Colonic mucosa (tissue), 4 donors: ENCODE data around the gene PFKFB4. TPM values are rescaled to one million over a fixed set of nuclear protein-coding genes. Genes with fewer than 3 reads are reported as not detected.

Experiments used
- DNase-seq: peaks from one replicate; pipeline ENCODE4 v3.0.0-alpha.2; 2020
- H3K27ac ChIP-seq: fragments of 200-600 bp; one replicate; pipeline ENCODE4 v1.8.0; 2021
- H3K27me3 ChIP-seq: fragments of 200-600 bp; one replicate; pipeline ENCODE4 v1.8.0; 2021
- H3K36me3 ChIP-seq: fragments of 200-600 bp; one replicate; pipeline ENCODE4 v1.8.0; 2021
- H3K4me1 ChIP-seq: fragments of 200-600 bp; one replicate; pipeline ENCODE4 v1.8.0; 2021; ENCODE audit warnings: mild to moderate bottlenecking
- H3K4me3 ChIP-seq: fragments of 200-600 bp; one replicate; pipeline ENCODE4 v1.8.0; 2021
- H3K9ac ChIP-seq, 2 donors: one replicate each; pipeline ENCODE4 v1.7.0; 2013; ENCODE audit warnings: control low read depth in 2 of 2, low read depth in 2 of 2, low read length in 2 of 2
- H3K9me3 ChIP-seq: fragments of 200-600 bp; one replicate; pipeline ENCODE4 v1.8.0; 2021
- CTCF ChIP-seq: fragments of 200-600 bp; IDR thresholded peaks from one replicate; pipeline ENCODE4 v1.8.0; 2022; ENCODE audit warnings: antibody characterized with exemption, mild to moderate bottlenecking
- intact Hi-C: fragments of 100-400 bp; cut with DNase I; formaldehyde crosslinking; loops from one replicate; pipeline ENCODE4 v1.14.1; 2022
- total RNA-seq, 2 donors: library from RNA; stranded (reverse); fragmentation: NEBNext Ultra II Directional in 1 of 2; extraction: Animal tissue kit (Norgen Biotek cat#: 25700) in 1 of 2; gene quantifications; one replicate each; pipeline ENCODE4 v1.2.1, GENCODE V29; 2021
- donor health status: healthy.
- donor health status: DM: no; HTN: no; CAD: no.
- donor health status: DM: no; HTN: no; CAD: no.

Gene PFKFB4
- total RNA-seq, 2 donors from 2014 or later = 8.1 to 51.0 TPM

- Histone ChIP-seq H3K4me3 (no peak overlapping the region), H3K27me3 (no peaks in the 10 kb centered on the region), H3K9ac (no peak overlapping the region), H3K36me3 (no peaks in the 10 kb centered on the region), H3K9me3 (no peaks in the 10 kb centered on the region), H3K4me1 (no peaks in the 10 kb centered on the region), H3K27ac (no peak overlapping the region)
- no peak for DNase-seq
- intact Hi-C loops = no loop called here
- no peak for TF ChIP-seq CTCF
Measured at GRCh38 chr3:48567090-48567489, 10.5 kb upstream of the PFKFB4 start.

- H3K36me3 ChIP-seq = no peaks in the 10 kb centered on the region
- H3K4me1 ChIP-seq = no peaks in the 10 kb centered on the region
- intact Hi-C loops = no loop called here
- no peak overlapping the region for H3K4me3 ChIP-seq
- no peak overlapping the region for H3K9ac ChIP-seq
- no peaks in the 10 kb centered on the region for H3K9me3 ChIP-seq
- H3K27ac ChIP-seq = no peak overlapping the region
- no peak for TF ChIP-seq CTCF
- no peak for DNase-seq
- no peaks in the 10 kb centered on the region for H3K27me3 ChIP-seq
Measured at GRCh38 chr3:48566401-48566760, 9.8 kb upstream of the PFKFB4 start.

- intact Hi-C loops = no loop called here
- Histone ChIP-seq H3K27me3 (no peaks in the 10 kb centered on the region), H3K9me3 (no peaks in the 10 kb centered on the region), H3K27ac (no peak overlapping the region), H3K4me3 (no peak overlapping the region), H3K4me1 (no peaks in the 10 kb centered on the region), H3K9ac (no peak overlapping the region), H3K36me3 (no peaks in the 10 kb centered on the region)
- no peak for TF ChIP-seq CTCF
- no peak for DNase-seq
Measured at GRCh38 chr3:48565591-48566400, 9.2 kb upstream of the PFKFB4 start.

- TF ChIP-seq CTCF = no peak
- intact Hi-C loops = no loop called here
- H3K27ac ChIP-seq = no peak overlapping the region
- H3K4me1 ChIP-seq = no peaks in the 10 kb centered on the region
- H3K9ac ChIP-seq = no peak overlapping the region
- H3K4me3 ChIP-seq = no peak overlapping the region
- H3K36me3 ChIP-seq = no peaks in the 10 kb centered on the region
- H3K27me3 ChIP-seq = no peaks in the 10 kb centered on the region
- DNase-seq = no peak
- no peaks in the 10 kb centered on the region for H3K9me3 ChIP-seq
Measured at GRCh38 chr3:48565186-48565585, 8.6 kb upstream of the PFKFB4 start.

- H3K27me3 ChIP-seq = no peaks in the 10 kb centered on the region
- no peaks in the 10 kb centered on the region for H3K4me1 ChIP-seq
- H3K36me3 ChIP-seq = no peaks in the 10 kb centered on the region
- no peaks in the 10 kb centered on the region for H3K9me3 ChIP-seq
- no peak for DNase-seq
- H3K4me3 ChIP-seq = no peak overlapping the region
- no peak overlapping the region for H3K9ac ChIP-seq
- TF ChIP-seq CTCF = no peak
- intact Hi-C loops = no loop called here
- no peak overlapping the region for H3K27ac ChIP-seq
Measured at GRCh38 chr3:48564667-48565066, 8.1 kb upstream of the PFKFB4 start.
